NCI-H1436 (cell line): ENCODE results near the gene EIF5AL1.
"Not testable (repeated sequence)": the region's sequence is repeated elsewhere in the genome, so short reads cannot be mapped to it uniquely, and the experiment has no call there.

Source experiments
- DNase-seq: peaks from one replicate; lab custom pipeline; 2025; lab: John Stamatoyannopoulos, UW

Gene EIF5AL1

DNA sequence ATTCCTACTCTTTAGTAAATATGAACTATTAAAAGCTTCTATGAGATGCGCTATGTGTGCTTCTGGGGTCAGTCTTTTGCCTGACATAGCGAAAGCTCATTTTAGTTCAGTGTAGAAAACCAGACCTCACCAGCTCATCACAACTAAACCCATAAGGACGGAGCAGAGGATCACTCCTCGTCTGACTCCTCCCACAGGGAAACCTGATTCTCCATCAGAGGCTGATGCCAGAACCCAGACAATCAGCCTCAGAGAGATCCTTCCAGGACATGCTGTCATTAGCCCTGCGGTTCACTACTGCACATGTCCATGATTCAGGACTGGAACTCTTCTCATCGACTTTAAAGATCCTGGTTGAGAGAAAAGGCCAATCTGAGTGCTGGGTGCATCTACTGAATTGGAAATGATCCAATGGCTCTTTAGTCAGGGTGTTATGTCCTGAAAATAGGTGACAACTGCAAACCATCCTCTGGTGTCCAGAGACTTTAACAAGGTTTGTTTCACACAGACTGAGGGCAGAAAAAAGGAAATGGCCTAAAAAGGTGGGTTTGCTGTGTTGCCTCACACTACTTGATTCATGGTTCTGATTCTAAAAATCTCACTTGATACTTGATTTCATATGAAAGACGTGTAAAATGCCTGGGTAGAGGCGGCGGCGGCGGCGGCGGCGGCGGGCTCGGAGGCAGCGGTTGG, at the start of gene EIF5AL1:
EIF5AL1 (plus strand) TSS at position 643 of the 693 bp plus-strand sequence. CDS start 117 bp downstream, outside the sequence.
- not testable (repeated sequence) for DNase-seq

DNA sequence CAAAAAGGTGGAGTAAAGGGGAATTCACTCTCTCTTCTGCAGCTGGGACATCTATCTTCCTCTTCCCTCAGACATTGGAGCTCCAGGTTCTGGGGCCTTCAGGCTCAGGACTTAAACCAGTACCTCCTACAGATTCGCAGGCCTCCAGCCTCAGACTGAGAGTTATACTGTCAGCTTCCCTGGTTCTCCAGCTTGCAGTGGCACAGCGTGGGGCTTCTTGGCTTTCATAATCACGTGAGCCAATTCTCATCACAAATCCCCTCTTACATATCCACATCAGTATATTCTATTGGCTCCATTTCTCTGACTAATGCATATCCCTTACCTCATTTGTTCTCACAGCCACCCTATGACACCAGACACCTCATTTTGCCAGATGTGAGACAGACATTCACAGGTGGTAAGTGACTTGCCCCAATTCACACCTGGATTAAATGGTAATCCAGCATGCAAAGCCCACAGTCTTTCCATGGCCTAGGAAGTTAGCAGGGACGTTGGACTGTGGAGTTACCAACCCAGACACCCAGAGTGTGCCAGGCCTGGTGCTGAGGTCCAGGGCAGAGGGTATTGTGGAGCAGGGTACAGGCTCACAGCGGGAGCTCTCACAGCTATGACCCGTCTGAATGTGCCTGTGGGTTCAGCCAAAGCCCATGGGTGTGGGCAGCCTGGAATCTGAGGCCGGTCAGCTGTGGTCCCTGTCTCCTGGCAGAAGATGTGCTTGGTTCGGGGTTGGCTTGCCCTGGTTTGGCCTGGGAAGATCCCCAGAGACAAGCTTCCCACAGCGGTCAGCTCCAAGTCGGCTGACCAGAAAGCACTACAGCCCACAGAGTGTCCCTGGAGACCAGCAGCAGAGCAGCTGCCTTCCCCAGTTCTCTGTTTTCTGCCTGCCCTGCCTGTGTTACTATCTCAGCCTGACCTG, 48.5 kb upstream of the EIF5AL1 start:
- no peak for DNase-seq

DNA sequence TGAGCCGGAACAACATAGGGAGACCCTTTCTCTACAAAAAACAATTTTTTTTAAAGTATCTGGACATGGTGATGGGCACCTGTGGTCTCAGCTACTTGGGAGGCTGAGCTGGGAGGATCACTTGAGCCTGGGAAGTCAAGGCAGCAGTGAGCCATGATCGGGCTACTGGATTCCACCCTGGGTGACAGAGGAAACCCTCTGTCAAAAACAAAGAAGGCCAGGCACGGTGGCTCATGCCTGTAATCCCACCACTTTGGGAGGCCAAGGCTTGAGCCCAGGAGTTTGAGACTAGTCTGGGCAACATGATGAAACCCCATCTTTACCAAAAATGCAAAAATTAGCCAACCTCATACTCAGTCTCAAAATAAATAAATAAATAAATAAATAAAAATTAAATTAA, 47.0 kb upstream of the EIF5AL1 start:
- DNase-seq, result no peak

DNA sequence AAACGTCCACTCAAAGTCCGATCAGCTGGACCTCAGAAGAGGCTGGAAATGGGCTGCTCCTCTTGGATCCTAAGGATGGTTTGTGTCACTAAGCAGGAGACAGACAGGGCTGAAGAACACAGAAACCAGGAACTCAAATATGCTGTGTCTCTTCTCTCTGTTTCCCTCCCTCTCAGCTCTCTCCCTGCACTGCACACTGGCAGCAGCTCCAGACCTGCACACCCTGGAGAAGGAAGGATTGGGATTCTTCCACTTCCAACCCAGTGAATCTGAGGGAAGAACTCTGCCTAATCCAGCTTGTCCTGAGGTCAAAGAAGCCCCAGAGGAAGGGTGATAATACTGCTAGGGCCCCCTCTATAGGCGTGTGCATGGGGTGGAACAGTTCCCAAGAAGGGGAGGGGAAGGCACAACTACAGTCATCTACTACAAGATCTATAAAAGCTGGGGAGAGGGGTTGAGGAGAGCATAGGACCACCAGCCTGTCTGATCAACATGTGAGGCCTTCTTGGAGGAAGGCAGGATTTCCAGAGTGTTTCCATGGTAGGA, 44.2 kb upstream of the EIF5AL1 start:
- no peak for DNase-seq

DNA sequence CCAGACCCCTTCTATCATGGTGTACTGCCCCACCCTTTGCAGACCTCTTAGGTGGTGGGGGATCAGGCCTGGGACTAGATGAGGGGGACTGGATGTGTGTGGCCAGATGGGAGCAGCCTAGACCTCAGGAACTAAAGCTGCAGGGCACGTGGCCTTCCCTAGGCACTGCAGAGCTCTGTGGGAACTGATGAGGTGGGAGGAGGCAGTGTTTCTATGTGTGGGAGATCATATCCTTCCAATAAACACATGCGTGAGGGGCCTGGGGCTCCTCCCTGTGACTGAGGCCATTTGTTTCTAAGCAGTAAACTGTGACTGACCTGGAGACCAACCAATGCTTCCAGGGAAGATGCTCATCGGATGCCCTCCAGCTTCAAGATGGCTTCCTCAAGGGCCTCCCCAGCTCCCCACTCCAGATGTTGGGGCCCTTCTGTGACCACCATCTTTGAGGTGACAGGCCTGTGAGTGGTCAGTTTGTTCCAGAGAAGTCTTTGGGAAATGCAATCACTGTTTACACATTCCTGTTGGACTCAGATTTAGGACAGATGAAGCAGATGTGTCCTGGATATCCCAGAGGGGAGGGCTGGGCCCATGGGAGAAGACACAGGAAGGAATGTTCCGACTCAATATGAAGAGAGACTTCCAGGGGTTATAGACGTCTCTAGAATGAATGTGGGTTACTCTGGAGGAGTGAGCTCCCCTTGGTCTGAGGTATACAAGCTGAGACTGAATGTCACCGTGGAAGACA, 43.3 kb upstream of the EIF5AL1 start:
- DNase-seq, result no peak

DNA sequence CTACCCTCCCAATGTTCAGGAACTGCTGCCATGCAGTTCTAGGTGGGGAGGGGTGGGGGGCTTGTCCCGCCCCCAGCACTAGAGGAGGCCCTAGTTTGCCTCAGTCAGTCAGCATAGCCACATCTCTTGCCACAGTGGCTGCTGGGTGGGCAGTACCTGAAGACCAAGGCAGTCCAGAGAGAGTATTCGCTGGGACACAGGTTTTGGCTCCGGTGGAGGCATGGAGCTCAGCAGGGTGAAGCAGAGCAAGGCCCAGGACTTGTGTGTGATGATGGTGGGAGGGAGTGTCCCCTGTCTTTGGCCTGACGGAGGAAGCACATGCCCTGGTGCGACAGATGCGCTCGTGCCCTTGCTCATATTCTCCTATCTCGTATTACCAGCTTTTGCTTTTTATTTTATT, 42.2 kb upstream of the EIF5AL1 start:
- no peak for DNase-seq

DNA sequence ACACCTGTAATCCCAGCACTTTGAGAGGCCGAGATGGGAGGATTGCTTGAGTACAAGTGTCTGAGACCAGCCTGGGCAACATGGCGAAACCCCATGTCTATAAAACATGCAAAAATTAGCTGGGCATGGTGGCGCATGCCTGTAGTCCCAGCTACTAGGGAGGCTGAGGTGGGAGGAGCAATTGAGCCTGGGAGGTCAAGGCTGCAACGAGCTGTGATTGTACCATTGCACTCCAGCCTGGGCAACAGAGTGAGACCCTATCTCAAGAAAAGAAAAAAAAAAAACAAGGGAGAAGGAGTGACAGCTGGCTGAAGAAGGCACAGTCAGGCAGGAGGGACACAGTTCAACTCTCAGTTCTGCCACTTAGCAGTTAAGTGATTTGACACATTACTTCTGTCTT, 40.6 kb upstream of the EIF5AL1 start:
- DNase-seq, result no peak

DNA sequence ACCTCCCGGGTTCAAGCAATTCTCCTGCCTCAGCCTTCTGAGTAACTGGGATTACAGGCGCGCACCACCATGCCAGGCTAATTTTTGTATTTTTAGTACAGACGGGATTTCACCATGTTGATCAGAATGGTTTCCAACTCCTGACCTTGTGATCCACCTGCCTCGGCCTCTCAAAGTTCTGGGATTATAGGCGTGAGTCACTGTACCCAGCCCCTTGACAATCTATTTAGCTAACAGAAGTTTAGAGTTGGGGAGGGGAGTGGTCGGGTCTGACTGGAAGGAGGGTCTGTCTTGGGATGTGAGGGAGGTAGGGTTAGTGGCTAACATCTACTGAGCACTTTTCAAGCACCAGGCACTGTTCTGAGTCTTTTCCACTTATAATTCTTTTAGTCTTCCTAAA, 39.9 kb upstream of the EIF5AL1 start:
- DNase-seq, result no peak

DNA sequence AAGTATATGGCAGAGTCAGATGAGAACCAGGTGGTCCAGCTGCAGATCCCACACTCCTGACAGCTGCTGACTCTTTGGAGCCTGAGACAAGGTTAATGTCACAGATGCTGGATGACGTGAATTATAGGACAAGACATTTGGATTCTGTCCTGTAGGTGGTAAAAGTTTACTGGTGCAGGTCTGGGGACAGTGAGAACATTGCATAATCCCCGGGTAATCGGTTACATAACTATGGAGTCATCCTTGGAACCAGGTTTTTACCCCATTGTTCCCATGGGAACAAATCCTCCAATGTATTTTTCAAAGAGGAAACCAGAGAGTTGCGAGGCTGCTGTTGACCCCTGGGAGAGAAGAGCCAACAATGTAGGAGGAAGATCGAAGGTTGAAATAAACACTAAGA, 39.4 kb upstream of the EIF5AL1 start:
- no peak for DNase-seq

DNA sequence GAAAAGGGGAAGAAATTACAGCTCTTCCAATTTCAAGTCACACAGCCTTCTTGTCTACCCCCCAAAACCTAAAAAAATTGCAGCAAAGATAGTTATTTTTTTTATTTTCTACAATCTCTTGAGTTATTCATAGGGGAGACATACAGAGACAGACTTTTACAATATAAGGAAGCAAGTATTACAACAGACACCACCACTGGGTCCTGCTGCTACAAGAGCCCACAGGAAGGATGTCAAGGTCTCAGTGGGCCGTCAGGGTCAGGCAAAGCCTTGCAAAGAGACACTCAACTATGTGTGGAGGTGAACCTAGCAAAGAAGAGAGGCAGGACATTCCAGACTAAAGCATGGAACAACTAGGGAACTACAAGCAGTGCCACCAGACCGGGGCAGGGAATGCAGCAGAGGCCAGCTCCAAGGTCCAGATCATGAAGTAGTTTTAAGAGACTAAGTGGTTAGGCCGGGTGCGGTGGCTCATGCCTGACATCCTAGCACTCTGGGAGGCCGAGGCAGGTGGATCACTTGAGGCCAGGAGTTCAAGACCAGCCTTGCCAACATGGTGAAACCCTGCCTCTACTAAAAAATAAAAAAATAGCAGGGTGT, 38.7 kb upstream of the EIF5AL1 start:
- DNase-seq, result no peak

DNA sequence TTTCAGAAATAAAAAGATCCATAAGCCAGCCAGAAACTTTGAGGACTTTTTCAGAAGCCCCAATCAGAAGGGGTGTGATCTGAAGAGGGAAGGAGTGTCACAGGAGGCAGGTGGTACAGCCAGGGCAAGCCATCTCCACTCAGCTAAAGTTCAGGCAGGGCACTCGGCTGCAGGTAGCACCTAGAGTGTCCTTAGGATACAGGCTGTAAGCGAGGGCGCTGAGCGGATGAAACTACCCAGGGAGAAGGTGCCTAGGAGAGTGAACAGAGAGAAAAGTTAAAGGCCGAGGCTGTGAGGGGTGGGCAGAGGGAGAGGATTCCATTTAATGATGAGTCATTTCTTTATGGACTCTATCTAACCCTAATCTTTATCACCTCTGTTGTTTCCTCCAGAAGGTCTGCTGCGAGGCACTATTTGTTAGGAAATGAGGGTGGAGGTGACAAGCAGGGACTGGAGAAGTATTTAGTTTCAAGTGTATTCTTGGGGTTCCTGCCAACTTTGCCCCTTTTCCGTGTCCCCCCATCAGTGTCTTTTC, 37.1 kb upstream of the EIF5AL1 start:
- no peak for DNase-seq

DNA sequence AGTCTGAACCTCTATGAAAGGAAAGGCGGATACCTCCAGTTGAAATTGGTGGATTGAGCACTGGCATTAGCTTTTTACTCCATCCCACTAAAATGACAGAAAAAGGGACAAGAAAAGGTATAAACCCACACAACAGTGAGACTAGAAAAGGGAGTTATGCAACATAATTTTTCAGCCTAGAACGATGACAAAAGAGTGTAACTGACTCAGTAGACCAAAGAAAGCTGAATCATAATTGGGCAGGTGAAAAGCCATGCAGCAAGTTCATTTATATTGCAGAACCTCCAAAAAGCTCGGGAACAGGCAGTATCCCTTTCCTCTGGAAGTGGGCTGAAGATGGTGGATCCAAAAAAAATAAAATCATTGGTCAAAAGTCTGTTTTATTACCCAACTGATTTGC, 36.5 kb upstream of the EIF5AL1 start:
- DNase-seq, result no peak

DNA sequence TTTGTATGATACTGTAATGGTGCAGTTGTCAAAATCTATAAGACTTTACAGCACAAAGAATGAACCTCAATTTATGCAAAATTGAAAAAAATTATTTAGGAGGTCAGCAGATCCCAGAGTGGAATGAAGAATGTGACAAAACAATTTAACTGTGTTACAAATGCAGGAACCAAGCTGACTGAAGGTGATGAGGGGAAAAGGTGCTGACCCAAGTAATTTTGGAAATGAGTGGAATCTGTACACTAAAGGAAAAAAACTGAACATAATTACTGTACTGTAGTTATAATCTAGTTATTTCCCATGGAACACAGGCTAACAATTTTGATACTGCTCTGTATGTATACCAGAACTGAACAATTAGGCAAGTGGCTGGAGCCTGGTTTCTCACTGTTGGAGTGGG, 35.7 kb upstream of the EIF5AL1 start:
- no peak for DNase-seq

DNA sequence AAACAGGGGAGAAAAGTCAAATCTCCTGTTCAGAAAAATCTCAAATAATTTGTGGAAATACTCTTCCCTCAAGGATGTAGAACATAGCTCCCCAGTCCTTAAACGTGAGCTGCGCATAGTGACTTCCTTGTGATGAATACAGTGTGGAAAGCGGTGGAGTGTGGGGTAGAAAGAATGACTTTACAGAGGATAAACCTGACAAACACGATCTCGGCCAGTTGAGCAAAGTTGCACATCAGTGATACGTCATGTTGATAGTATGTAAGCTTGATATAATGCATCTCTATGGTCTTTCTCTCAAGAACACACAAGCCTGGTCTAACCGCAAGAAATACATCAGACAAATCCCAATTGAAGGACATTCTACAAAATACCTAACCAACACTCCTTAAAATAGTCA, 34.9 kb upstream of the EIF5AL1 start:
- no peak for DNase-seq

DNA sequence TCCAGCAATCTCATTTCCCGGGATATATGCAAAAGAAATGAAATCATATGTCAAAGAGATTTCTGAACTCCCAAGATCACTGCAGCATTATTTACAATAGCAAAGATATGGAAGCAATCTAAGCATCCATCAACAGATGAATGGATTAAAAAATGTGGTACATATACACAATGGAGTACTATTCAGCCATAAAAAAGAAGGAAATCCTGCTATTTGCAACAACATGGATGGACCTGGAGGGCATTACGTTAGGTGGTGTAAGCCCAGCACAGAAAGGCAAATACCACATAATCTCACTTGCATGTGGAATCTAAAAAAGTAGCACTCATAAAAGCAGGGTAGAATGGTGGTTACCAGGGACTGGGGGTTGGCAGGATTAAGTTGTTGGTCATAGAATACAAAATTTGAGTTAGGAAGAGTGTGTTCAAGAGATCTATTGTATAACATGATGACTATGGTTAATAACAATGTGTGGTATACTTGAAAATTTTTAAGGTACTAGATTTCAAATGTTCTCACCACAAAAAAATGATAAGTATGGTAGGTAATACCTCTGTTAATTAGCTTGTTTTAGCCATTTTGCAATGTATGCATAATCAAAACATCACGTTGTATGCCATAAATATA, 32.9 kb upstream of the EIF5AL1 start:
- DNase-seq, result no peak

DNA sequence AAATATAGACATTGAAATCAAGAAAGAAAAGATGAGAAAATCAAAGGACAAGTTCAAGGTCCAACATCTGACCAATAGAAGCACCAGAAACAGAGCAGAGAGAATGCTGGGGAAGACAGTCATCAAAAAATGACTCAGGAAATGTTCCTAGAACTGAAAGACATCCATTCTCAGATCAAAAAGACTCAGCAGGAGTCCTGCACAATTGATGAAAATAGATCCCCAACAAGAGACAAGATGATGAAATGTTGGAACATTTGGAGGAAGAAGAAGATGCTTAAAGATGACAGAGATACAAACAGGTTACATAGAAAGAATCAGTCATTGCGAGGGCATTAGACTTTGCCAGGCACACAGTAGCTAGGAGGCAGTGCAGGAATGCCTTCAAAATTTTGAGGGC, 30.0 kb upstream of the EIF5AL1 start:
- DNase-seq, result no peak

DNA sequence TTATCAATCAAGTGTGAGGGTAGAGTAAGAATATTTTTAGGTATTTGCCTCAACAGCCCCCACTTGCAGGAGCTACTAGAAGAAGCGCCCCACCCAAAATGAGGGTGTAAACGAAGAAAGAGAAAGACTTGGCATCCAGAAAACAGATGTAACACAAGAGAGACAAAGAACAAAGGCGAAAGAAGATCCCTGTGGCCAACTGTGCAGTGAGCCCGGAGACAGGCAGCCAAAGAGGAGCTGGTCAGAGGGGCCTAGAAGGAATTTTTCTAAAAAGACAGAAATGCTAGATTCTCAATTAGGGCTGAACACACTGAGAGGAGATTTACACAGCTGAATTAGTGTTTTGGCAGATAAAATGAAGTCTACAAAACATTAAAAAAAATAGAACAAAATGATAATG, 29.6 kb upstream of the EIF5AL1 start:
- no peak for DNase-seq

DNA sequence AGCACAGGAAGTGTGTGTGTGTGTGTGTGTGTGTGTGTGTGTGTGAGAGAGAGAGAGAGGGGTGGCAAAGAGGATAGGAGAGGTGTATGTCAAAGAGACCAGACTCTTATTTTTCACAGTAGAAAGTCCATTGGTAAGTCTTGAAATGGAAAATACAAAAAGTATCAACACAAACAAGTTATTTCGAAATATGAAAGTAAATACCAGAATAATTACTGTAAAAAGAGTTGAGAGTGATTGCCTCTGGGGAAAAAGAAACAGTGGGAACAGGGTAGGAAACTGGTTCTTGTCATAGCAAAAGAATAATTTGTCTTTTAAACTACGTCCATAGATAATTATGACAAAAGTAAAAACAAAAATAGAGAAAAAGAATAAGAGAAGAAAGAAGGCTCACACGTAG, 29.0 kb upstream of the EIF5AL1 start:
- no peak for DNase-seq

DNA sequence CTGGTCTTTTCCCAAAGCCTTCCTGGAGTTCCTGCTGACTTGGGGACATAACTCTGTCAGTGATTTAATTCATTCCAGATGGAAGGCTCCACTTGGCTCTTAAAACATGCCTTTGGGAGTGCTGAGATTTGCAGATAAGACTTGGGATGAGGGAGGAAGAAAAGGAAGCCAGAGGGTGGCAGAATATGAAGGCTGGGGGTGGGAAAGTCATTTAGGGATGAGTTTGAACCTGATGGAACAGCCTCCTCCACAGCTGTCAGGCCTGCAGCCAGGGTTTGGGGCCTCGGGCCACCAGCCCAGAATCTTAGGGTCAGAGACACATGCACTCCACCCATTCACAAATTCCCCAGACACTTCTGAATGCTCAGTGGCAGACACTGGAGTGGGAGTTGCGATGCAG, 28.4 kb upstream of the EIF5AL1 start:
- no peak for DNase-seq

DNA sequence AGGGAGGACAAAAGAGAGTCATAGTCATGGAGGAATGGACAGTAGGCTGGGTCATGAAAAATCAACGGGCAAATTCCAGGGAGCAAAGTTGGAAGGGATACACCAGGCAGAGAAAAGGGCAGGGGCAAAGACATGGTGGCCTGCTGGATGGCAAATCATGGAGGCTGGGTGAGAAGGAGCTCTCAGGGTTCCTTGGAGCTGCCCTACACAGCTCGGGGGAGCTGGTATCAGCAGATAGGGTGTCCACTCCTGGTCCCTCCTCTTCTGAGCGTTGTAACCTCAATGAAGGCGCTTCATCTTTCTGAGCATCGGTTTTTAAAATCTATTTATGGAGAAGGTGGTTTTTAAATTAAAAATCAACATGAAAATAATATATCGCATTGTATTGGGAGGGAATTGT, 27.9 kb upstream of the EIF5AL1 start:
- DNase-seq, result no peak
